Panc1 (cell line): Measurements from ENCODE around the gene RIC3. TPM values are rescaled to one million over a fixed set of nuclear protein-coding genes. Genes with fewer than 3 reads are reported as not detected.

ENCODE experiments used
- ATAC-seq: fragments of 200-7000 bp; cut with Tn5 transposase; 2 replicates; pipeline ENCODE4 v1.9.1; 2020; ENCODE audit warnings: mild to moderate bottlenecking, moderate library complexity
- BruUV-seq: library from RNA; stranded (reverse); fragments of 400-500 nt; replicated peaks from 2 replicates; lab custom pipeline; 2021; lab: Mats Ljungman, UMichigan
- CTCF ChIA-PET: fragments of 300-600 bp; sonication (Branson Sonifier 250); formaldehyde crosslinking; loops from one replicate; lab custom pipeline; 2022; ENCODE audit warnings: antibody characterized with exemption; lab: Charles Lee
- POLR2A ChIA-PET: fragments of 300-600 bp; sonication (Branson Sonifier 250); formaldehyde crosslinking; loops from one replicate; lab custom pipeline; 2022; ENCODE audit warnings: antibody characterized with exemption; lab: Charles Lee
- DNase-seq: peaks from one replicate; pipeline ENCODE4 v3.0.0-alpha.2; 2010; ENCODE audit warnings: low read depth, low spot score
- H3K27ac ChIP-seq: 2 replicates; pipeline ENCODE4 v1.5.1; 2011; ENCODE audit warnings: mild to moderate bottlenecking, low read length, inconsistent platforms
- H3K27me3 ChIP-seq: fragments of 200-500 bp; sonication (Bioruptor generic); 2 replicates; pipeline ENCODE4 v1.6.0; 2014; ENCODE audit warnings: low read length, inconsistent platforms; ENCODE audit not compliant: control insufficient read depth, insufficient read depth
- H3K36me3 ChIP-seq: fragments of 200-500 bp; sonication (Bioruptor generic); 2 replicates; pipeline ENCODE4 v1.5.1; 2014; ENCODE audit warnings: inconsistent platforms, mild to moderate bottlenecking, low read length, moderate library complexity; ENCODE audit not compliant: control insufficient read depth, insufficient read depth
- H3K4me1 ChIP-seq: 2 replicates; pipeline ENCODE4 v1.5.1; 2011; ENCODE audit warnings: inconsistent platforms, mild to moderate bottlenecking, low read length, moderate library complexity; ENCODE audit not compliant: control insufficient read depth, insufficient read depth
- H3K4me3 ChIP-seq, 2 experiments: 2 replicates each; pipeline ENCODE4 v1.5.1; 2011 to 2012; ENCODE audit warnings: low read depth in 2 of 2, low read length in 2 of 2, mild to moderate bottlenecking in 2 of 2, inconsistent platforms in 1 of 2, moderate library complexity in 1 of 2
- H3K9me3 ChIP-seq: fragments of 200-500 bp; sonication (Bioruptor generic); 2 replicates; pipeline ENCODE4 v1.5.1; 2014; ENCODE audit warnings: low read depth, mild to moderate bottlenecking, inconsistent platforms, low read length, moderate library complexity; ENCODE audit not compliant: control insufficient read depth, insufficient read depth
- CTCF ChIP-seq: fragments of 450-650 bp; IDR thresholded peaks from 2 replicates; pipeline ENCODE4 v1.5.1; 2017; ENCODE audit warnings: mild to moderate bottlenecking
- POLR2AphosphoS5 ChIP-seq: IDR thresholded peaks from 2 replicates; pipeline ENCODE4 v1.6.1; 2012; ENCODE audit warnings: mild to moderate bottlenecking, low read depth, low read length, moderate library complexity
- REST ChIP-seq, 2 experiments: IDR thresholded peaks; 2 replicates each; pipeline ENCODE4 v1.6.1; 2011 to 2012; ENCODE audit warnings: low read depth in 2 of 2, control low read depth in 1 of 2, low read length in 1 of 2, mild to moderate bottlenecking in 1 of 2, moderate library complexity in 1 of 2; ENCODE audit not compliant: insufficient read depth in 1 of 2
- SIN3A ChIP-seq: IDR thresholded peaks from 2 replicates; pipeline ENCODE4 v1.6.1; 2012; ENCODE audit warnings: low read depth, mild to moderate bottlenecking, low read length, moderate library complexity, borderline replicate concordance; ENCODE audit not compliant: insufficient read depth
- TCF7L2 ChIP-seq: IDR thresholded peaks from 2 replicates; pipeline ENCODE4 v1.6.1; 2011; ENCODE audit warnings: mild to moderate bottlenecking, low read depth, low read length, inconsistent platforms
- in situ Hi-C: cut with HindIII; loops from 2 replicates; pipeline ENCODE4 v1.10.0; 2016; ENCODE audit warnings: low sequenced_read_pairs, low pct_unique_long_range_greater_than_20kb
- intact Hi-C: fragments of 100-400 bp; cut with micrococcal nuclease; formaldehyde crosslinking; loops from one replicate; pipeline ENCODE4 v1.10.0; 2022; ENCODE audit not compliant: unreplicated experiment
- total RNA-seq: library from RNA; stranded (reverse); gene quantifications from one replicate; pipeline ENCODE4 v1.2.1, GENCODE V29; 2021; ENCODE audit not compliant: unreplicated experiment

The RIC3 gene
- total RNA-seq, 1 experiment from 2014 or later = 4.2 TPM

GRCh38 chr11:8201644-8202365 lies 33.0 kb upstream of the RIC3 start:
- ChIA-PET CTCF (no interaction called here), POLR2A (no interaction called here)
- DNase-seq = no peak
- Histone ChIP-seq H3K36me3 (no peaks in the 10 kb centered on the region), H3K9me3 (no peaks in the 10 kb centered on the region), H3K27ac (no peak overlapping the region), H3K4me1 (no peaks in the 10 kb centered on the region), H3K4me3 (no peak overlapping the region), H3K27me3 (peaks cover 23% of the 10 kb centered on the region)
- in situ Hi-C loops (no loop called here), intact Hi-C loops (no loop called here)
- TF ChIP-seq POLR2AphosphoS5 (no peak), SIN3A (no peak), TCF7L2 (no peak), REST (IDR thresholded peaks at IDR 0.05; ENCODE audit: insufficient read depth in 1 of 2, low read depth in 2 of 2, low read length in 1 of 2) (no peak), CTCF (no peak; the same call in 1 of the 2 replicates)
- no peak for ATAC-seq
- BruUV-seq = no TSS peak

GRCh38 chr11:8199676-8200075 lies 30.9 kb upstream of the RIC3 start:
- no peak overlapping the region for H3K27ac ChIP-seq
- POLR2A ChIA-PET = no interaction called here
- no peak for ATAC-seq
- no TSS peak for BruUV-seq
- intact Hi-C loops = no loop called here
- H3K27me3 ChIP-seq = peaks cover 30% of the 10 kb centered on the region
- TF ChIP-seq TCF7L2 (no peak), SIN3A (no peak), CTCF (no peak), POLR2AphosphoS5 (no peak), REST (IDR thresholded peaks at IDR 0.05; ENCODE audit: insufficient read depth in 1 of 2, low read depth in 2 of 2, low read length in 1 of 2) (no peak)
- CTCF ChIA-PET = no interaction called here
- DNase-seq = no peak
- in situ Hi-C loops = no loop called here
- H3K4me1 ChIP-seq = no peaks in the 10 kb centered on the region
- H3K4me3 ChIP-seq = no peak overlapping the region
- no peaks in the 10 kb centered on the region for H3K9me3 ChIP-seq
- H3K36me3 ChIP-seq = no peaks in the 10 kb centered on the region
